GM18505 (cell line): ENCODE data around the gene MSMO1.

Experiments
- ATAC-seq: cut with Tn5 transposase; IDR thresholded peaks from one replicate; pipeline ENCODE4 v1.9.1; 2021; ENCODE audit not compliant: unreplicated experiment
- POLR2A ChIP-seq: IDR thresholded peaks from 4 replicates; pipeline ENCODE4 v1.6.1; 2011; ENCODE audit warnings: borderline replicate concordance; ENCODE audit not compliant: insufficient read depth, insufficient read length; ENCODE audit errors: extremely low read depth

The MSMO1 gene

GRCh38 chr4:165301833-165302232, 25.6 kb upstream of the MSMO1 start:
- TF ChIP-seq POLR2A: no peak
- ATAC-seq: peak; percentile 87

DNA sequence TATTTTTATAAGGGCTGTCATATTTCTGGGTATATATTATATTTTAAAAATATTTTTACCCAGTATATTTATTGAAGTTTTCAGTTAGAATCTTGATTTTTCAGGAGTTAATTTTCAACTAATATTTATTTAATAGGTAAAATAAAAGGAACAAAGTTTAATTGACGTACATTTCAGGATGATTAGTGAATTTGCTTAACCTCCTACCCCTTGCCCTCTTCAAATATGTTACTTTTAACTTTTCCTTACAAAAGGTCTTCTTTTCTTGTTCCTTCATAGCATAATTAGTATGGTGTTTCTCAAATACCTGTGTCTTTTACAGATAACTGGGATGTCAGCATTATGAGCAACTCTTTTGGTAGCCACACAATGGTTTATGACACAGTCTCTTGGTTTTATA, 24.8 kb upstream of the MSMO1 start:
- no peak for ATAC-seq
- no peak for TF ChIP-seq POLR2A

DNA sequence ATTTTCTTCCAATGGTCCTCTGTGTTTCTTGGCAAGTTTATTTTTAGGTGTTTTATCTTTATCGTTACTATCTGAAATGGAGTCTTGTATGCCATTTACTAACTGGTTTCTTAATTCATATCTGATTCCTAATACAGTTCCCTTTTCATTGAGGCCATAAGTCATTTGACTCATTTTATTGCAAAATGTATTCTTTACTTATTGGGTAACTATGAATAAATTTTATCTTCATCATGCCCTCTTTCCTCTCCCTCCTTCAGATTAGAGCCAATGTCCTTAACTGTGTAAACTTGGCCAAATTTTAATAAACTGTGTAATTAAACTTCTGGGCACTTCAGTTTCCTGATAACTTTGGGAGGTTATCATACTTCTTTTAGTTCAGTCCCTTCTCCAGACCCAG, 19.3 kb upstream of the MSMO1 start:
- no peak for TF ChIP-seq POLR2A
- ATAC-seq: no peak

GRCh38 chr4:165308606-165309005, 18.9 kb upstream of the MSMO1 start:
- no peak for ATAC-seq

DNA sequence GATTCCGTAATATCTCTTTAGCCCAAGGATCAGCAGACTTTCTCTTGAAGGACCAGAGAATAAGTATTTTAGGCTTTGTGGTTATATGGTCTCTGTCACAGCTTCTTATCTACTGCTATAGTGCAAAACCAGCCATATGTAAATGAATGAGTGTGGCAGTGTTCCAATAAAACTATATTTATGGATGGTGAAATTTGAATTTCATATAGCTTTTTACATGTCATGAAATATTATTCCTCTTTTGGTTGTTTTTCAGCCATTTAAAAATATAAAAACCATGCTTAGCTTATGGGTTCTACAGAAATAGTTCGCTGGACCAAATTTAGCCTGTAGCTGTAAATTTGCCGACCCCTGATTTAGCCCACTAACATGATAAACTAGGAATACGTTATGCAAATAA, 18.0 kb upstream of the MSMO1 start:
- ATAC-seq: no peak
- no peak for TF ChIP-seq POLR2A

More at GRCh38 chr4:165308606-165309005, 18.9 kb upstream of the MSMO1 start:
- TF ChIP-seq POLR2A: no peak

DNA sequence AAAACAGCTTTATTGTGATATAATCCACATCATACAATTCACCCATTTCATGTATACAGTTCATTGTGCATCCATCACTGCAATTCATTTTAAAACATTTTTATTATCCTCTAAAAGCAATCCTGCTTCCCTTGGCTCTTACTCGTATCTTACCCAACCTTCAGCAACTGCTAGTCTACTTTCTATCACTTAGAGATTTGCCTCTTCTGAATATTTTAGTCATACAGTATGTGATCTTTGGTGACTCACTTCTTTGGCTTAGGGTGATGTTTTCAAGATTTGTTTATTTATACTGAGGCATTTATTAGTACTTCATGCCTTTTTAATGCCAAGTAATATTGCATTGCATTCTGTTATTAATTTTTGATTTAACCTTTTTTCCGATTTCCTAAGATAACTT, 15.0 kb upstream of the MSMO1 start:
- ATAC-seq: no peak
- no peak for TF ChIP-seq POLR2A

GRCh38 chr4:165319030-165319429, 8.4 kb upstream of the MSMO1 start:
- ATAC-seq: no peak
- no peak for TF ChIP-seq POLR2A

- ATAC-seq: no peak
These were observed 8.0 kb upstream of the MSMO1 start for GRCh38 chr4:165319509-165319908.

DNA sequence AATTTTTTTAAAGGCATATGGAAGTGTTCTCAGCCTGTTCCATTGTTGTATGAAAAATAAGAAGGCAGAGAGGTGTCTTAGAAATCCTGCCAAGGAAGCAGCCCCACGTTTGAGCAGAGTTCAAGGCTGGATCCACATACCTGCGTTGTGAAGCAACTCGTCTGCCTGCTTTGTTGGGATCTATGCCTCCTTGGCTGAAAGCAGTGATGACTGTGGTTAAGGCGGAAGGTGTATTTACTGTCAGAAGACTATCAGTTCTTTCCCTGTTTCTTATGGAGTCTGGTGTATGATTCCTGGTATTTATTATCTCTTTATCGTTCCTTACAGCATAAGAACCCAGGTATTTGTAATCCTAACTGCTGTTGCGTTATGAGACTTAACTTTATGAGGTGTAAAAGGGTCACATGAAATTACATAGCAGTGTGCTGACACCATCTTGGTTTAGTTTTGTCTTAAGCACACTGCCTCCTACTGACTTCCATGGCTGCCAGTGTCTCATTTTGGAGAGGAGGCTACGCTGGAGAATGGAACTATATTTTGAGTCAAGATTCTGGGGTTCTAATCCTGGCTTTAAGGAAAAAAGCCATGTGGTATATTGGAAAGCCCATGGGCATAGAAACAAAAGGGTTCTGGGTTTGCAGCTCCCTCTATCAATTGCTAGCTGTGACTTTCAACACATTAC, 3.1 kb upstream of the MSMO1 start:
- ATAC-seq: no peak

More at GRCh38 chr4:165319509-165319908, 8.0 kb upstream of the MSMO1 start:
- TF ChIP-seq POLR2A: no peak

DNA sequence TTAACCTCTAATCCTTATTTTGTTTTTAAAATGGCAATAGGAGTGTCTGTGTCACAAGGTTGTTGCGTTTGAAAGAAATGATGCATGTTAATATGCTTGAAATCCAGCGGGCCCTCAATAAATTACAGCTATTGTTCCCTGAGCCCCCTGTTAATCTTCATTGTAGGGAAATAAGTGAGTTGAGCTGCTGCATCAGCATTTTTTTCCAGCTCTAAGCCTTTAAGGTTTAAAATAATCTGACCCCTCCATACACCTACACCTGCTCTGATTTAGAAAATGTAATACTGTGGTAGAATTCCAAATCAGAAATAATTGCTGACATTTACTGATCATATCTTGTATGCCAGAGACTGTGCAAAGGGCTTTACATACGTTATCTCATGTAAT, 2.6 kb upstream of the MSMO1 start:
- ATAC-seq: no peak
- TF ChIP-seq POLR2A: no peak

More for the DNA sequence above, 3.1 kb upstream of the MSMO1 start:
- no peak for TF ChIP-seq POLR2A

- no peak for ATAC-seq
These were observed 1.5 kb upstream of the MSMO1 start for GRCh38 chr4:165325732-165326512.

GRCh38 chr4:165326831-165327210, 648 bp upstream of the MSMO1 start:
- TF ChIP-seq POLR2A: no peak
- no peak for ATAC-seq

More at GRCh38 chr4:165325732-165326512, 1.5 kb upstream of the MSMO1 start:
- no peak for TF ChIP-seq POLR2A

DNA sequence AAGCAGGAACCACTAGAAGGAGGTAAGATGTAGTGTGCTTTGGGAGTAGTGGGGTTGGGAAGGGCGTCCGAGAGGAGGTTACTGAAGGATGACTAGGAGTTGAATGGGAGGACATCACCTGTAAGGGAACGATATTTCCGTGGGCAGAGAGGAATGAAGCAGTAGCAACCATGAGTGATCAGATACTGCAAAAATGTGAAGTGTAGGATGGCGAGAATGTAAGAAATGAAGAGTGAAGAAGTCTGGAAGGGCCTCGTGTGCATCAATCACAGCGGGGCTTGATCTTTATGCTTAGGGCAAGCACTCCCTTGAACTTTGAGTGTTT, 594 bp downstream of the MSMO1 start:
- peak; percentile 0 for ATAC-seq
- TF ChIP-seq POLR2A: no peak

DNA sequence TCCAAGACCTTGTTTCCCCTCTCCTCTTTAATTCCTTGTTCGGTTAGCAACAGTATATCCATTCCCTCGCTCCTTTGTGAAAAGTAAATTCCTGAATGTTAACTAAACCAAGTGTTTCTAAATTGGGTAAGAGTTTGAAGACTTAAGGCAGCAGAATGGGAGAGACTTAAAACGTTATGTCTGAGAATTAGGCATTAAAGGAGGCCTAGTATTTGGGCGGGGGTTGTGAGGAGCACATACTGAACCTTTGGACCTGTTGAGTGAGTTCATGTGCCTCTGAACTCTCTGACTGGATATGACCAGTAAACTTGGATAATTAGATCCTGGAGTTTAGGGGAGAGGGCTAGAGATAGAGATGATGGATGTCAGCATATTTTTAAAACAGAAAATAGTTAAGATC, 1.2 kb downstream of the MSMO1 start:
- TF ChIP-seq POLR2A: no peak
- no peak for ATAC-seq
